ENCODE results near the gene RAD23A.

Gene RAD23A

GRCh38 chr19:12993562-12993961 is 47.9 kb downstream of the RAD23A start:
- Histone ChIP-seq H3K9ac (ENCODE audit: low read depth in 1 of 2, low read length in 2 of 2) (no peak overlapping the region), H3K27me3 (ENCODE audit: control insufficient read depth in 2 of 2, insufficient read depth in 2 of 2, low read length in 2 of 2) (no peaks in the 10 kb centered on the region), H3K9me3 (ENCODE audit: control insufficient read depth in 2 of 2, low read length in 2 of 2) (no peaks in the 10 kb centered on the region), H3K4me3 (ENCODE audit: low read length in 2 of 2) (no peak overlapping the region), H3K27ac (ENCODE audit: low read depth in 2 of 2, low read length in 2 of 2) (no peak overlapping the region), H3K4me1 (ENCODE audit: control insufficient read depth in 2 of 2, insufficient read depth in 2 of 2, low read length in 2 of 2) (peaks cover 15 to 22% of the 10 kb centered on the region in 2 donors), H3K36me3 (ENCODE audit: control insufficient read depth in 2 of 2, insufficient read depth in 2 of 2, low read length in 2 of 2) (peaks cover under 1% of the 10 kb centered on the region in 2 donors)

GRCh38 chr19:12994701-12995595 is 49.3 kb downstream of the RAD23A start, which contains the start of gene NFIX:
Gene NFIX (plus strand): TSS chr19:12995475. CDS start chr19:12995838, 363 bp downstream.
- H3K36me3 ChIP-seq (ENCODE audit: control insufficient read depth in 2 of 2, insufficient read depth in 2 of 2, low read length in 2 of 2), result peaks cover 4 to 5% of the 10 kb centered on the region in 2 donors
- peak within 1 kb of the TSS; percentile 41 to 82 for H3K9ac ChIP-seq (ENCODE audit: low read depth in 1 of 2, low read length in 2 of 2)
- peak within 1 kb of the TSS; percentile 76 for H3K27ac ChIP-seq (ENCODE audit: low read depth in 2 of 2, low read length in 2 of 2)
- no peaks in the 10 kb centered on the region for H3K27me3 ChIP-seq (ENCODE audit: control insufficient read depth in 2 of 2, insufficient read depth in 2 of 2, low read length in 2 of 2)
- H3K4me3 ChIP-seq (ENCODE audit: low read length in 2 of 2), result peak within 1 kb of the TSS; percentile 85 to 88
- H3K9me3 ChIP-seq (ENCODE audit: control insufficient read depth in 2 of 2, low read length in 2 of 2), result no peaks in the 10 kb centered on the region
- peaks cover 15 to 24% of the 10 kb centered on the region in 2 donors for H3K4me1 ChIP-seq (ENCODE audit: control insufficient read depth in 2 of 2, insufficient read depth in 2 of 2, low read length in 2 of 2)

GRCh38 chr19:12995596-12996405 is 50.1 kb downstream of the RAD23A start:
- H3K4me1 ChIP-seq (ENCODE audit: control insufficient read depth in 2 of 2, insufficient read depth in 2 of 2, low read length in 2 of 2), result peaks cover 15 to 24% of the 10 kb centered on the region in 2 donors
- no peaks in the 10 kb centered on the region for H3K9me3 ChIP-seq (ENCODE audit: control insufficient read depth in 2 of 2, low read length in 2 of 2)
- H3K27me3 ChIP-seq (ENCODE audit: control insufficient read depth in 2 of 2, insufficient read depth in 2 of 2, low read length in 2 of 2), result no peaks in the 10 kb centered on the region
- peak overlapping the region; percentile 73 to 88 for H3K4me3 ChIP-seq (ENCODE audit: low read length in 2 of 2)
- peaks cover 4 to 5% of the 10 kb centered on the region in 2 donors for H3K36me3 ChIP-seq (ENCODE audit: control insufficient read depth in 2 of 2, insufficient read depth in 2 of 2, low read length in 2 of 2)
- peak overlapping the region; percentile 76 for H3K27ac ChIP-seq (ENCODE audit: low read depth in 2 of 2, low read length in 2 of 2)
- peak overlapping the region; percentile 41 to 82 for H3K9ac ChIP-seq (ENCODE audit: low read depth in 1 of 2, low read length in 2 of 2)

- Histone ChIP-seq H3K27me3 (ENCODE audit: control insufficient read depth in 2 of 2, insufficient read depth in 2 of 2, low read length in 2 of 2) (no peaks in the 10 kb centered on the region), H3K9ac (ENCODE audit: low read depth in 1 of 2, low read length in 2 of 2) (peak overlapping the region in 1 of 2 donors; percentile 82), H3K27ac (ENCODE audit: low read depth in 2 of 2, low read length in 2 of 2) (peak overlapping the region; percentile 76), H3K4me3 (ENCODE audit: low read length in 2 of 2) (peak overlapping the region; percentile 73 to 78), H3K9me3 (ENCODE audit: control insufficient read depth in 2 of 2, low read length in 2 of 2) (no peaks in the 10 kb centered on the region), H3K4me1 (ENCODE audit: control insufficient read depth in 2 of 2, insufficient read depth in 2 of 2, low read length in 2 of 2) (peaks cover 20 to 22% of the 10 kb centered on the region in 2 donors), H3K36me3 (ENCODE audit: control insufficient read depth in 2 of 2, insufficient read depth in 2 of 2, low read length in 2 of 2) (peaks cover 4 to 5% of the 10 kb centered on the region in 2 donors)
Measured at GRCh38 chr19:12996406-12997094, 50.9 kb downstream of the RAD23A start.

- Histone ChIP-seq H3K4me3 (ENCODE audit: low read length in 2 of 2) (peak overlapping the region; percentile 7 to 60), H3K9me3 (ENCODE audit: control insufficient read depth in 2 of 2, low read length in 2 of 2) (no peaks in the 10 kb centered on the region), H3K36me3 (ENCODE audit: control insufficient read depth in 2 of 2, insufficient read depth in 2 of 2, low read length in 2 of 2) (peaks cover 4 to 5% of the 10 kb centered on the region in 2 donors), H3K27me3 (ENCODE audit: control insufficient read depth in 2 of 2, insufficient read depth in 2 of 2, low read length in 2 of 2) (no peaks in the 10 kb centered on the region), H3K9ac (ENCODE audit: low read depth in 1 of 2, low read length in 2 of 2) (peak overlapping the region in 1 of 2 donors; percentile 82), H3K27ac (ENCODE audit: low read depth in 2 of 2, low read length in 2 of 2) (peak overlapping the region; percentile 76), H3K4me1 (ENCODE audit: control insufficient read depth in 2 of 2, insufficient read depth in 2 of 2, low read length in 2 of 2) (peaks cover 20 to 21% of the 10 kb centered on the region in 2 donors)
Measured at GRCh38 chr19:12997179-12997966, 51.7 kb downstream of the RAD23A start.

GRCh38 chr19:12997967-12998940 is 52.6 kb downstream of the RAD23A start:
- Histone ChIP-seq H3K4me1 (ENCODE audit: control insufficient read depth in 2 of 2, insufficient read depth in 2 of 2, low read length in 2 of 2) (peaks cover 21 to 23% of the 10 kb centered on the region in 2 donors), H3K27me3 (ENCODE audit: control insufficient read depth in 2 of 2, insufficient read depth in 2 of 2, low read length in 2 of 2) (no peaks in the 10 kb centered on the region), H3K4me3 (ENCODE audit: low read length in 2 of 2) (no peak overlapping the region), H3K9me3 (ENCODE audit: control insufficient read depth in 2 of 2, low read length in 2 of 2) (no peaks in the 10 kb centered on the region), H3K36me3 (ENCODE audit: control insufficient read depth in 2 of 2, insufficient read depth in 2 of 2, low read length in 2 of 2) (peaks cover 4 to 5% of the 10 kb centered on the region in 2 donors), H3K9ac (ENCODE audit: low read depth in 1 of 2, low read length in 2 of 2) (peak overlapping the region; percentile 24 to 28), H3K27ac (ENCODE audit: low read depth in 2 of 2, low read length in 2 of 2) (no peak overlapping the region)

GRCh38 chr19:13001166-13001501 is 55.5 kb downstream of the RAD23A start:
- Histone ChIP-seq H3K4me1 (ENCODE audit: control insufficient read depth in 2 of 2, insufficient read depth in 2 of 2, low read length in 2 of 2) (peaks cover 26 to 28% of the 10 kb centered on the region in 2 donors), H3K9me3 (ENCODE audit: control insufficient read depth in 2 of 2, low read length in 2 of 2) (no peaks in the 10 kb centered on the region), H3K36me3 (ENCODE audit: control insufficient read depth in 2 of 2, insufficient read depth in 2 of 2, low read length in 2 of 2) (peaks cover 4 to 5% of the 10 kb centered on the region in 2 donors), H3K27me3 (ENCODE audit: control insufficient read depth in 2 of 2, insufficient read depth in 2 of 2, low read length in 2 of 2) (no peaks in the 10 kb centered on the region), H3K27ac (ENCODE audit: low read depth in 2 of 2, low read length in 2 of 2) (peak overlapping the region; percentile 60 to 77), H3K9ac (ENCODE audit: low read depth in 1 of 2, low read length in 2 of 2) (no peak overlapping the region), H3K4me3 (ENCODE audit: low read length in 2 of 2) (peak overlapping the region in 1 of 2 donors; percentile 26)

- H3K9me3 ChIP-seq (ENCODE audit: control insufficient read depth in 2 of 2, low read length in 2 of 2), result no peaks in the 10 kb centered on the region
- no peaks in the 10 kb centered on the region for H3K27me3 ChIP-seq (ENCODE audit: control insufficient read depth in 2 of 2, insufficient read depth in 2 of 2, low read length in 2 of 2)
- H3K36me3 ChIP-seq (ENCODE audit: control insufficient read depth in 2 of 2, insufficient read depth in 2 of 2, low read length in 2 of 2), result peaks cover 4 to 5% of the 10 kb centered on the region in 2 donors
- H3K4me3 ChIP-seq (ENCODE audit: low read length in 2 of 2), result peak overlapping the region in 1 of 2 donors; percentile 26
- H3K27ac ChIP-seq (ENCODE audit: low read depth in 2 of 2, low read length in 2 of 2), result peak overlapping the region; percentile 60 to 77
- H3K9ac ChIP-seq (ENCODE audit: low read depth in 1 of 2, low read length in 2 of 2), result no peak overlapping the region
- peaks cover 27 to 28% of the 10 kb centered on the region in 2 donors for H3K4me1 ChIP-seq (ENCODE audit: control insufficient read depth in 2 of 2, insufficient read depth in 2 of 2, low read length in 2 of 2)
Measured at GRCh38 chr19:13001502-13002165, 56.0 kb downstream of the RAD23A start.
